SU-DHL-6 (cell line): ENCODE results near the gene ZMPSTE24.

Experiments
- CTCF ChIP-seq: fragments of 200-600 bp; sonication (generic); IDR thresholded peaks from one replicate; pipeline ENCODE4 v1.5.1; 2017; ENCODE audit warnings: antibody characterized with exemption, mild to moderate bottlenecking, low read length, moderate library complexity; ENCODE audit not compliant: insufficient read depth, poor library complexity, severe bottlenecking
- EZH2phosphoT487 ChIP-seq: fragments of 200-600 bp; sonication (generic), shearing (Covaris generic); conservative IDR thresholded peaks from 2 replicates; pipeline ENCODE4 v1.6.1; 2018; ENCODE audit warnings: mild to moderate bottlenecking, antibody characterized with exemption, low read length, moderate library complexity, mixed read lengths

GRCh38 chr1:40291293-40291692 is 33.3 kb downstream of the ZMPSTE24 start:
- TF ChIP-seq CTCF (no peak), EZH2phosphoT487 (no peak)
